ENCODE data around the gene MOCOS.

MOCOS gene

GRCh38 chr18:36271153-36271552 is 83.9 kb downstream of the MOCOS start:
- DNase-seq, result no peak

GRCh38 chr18:36273347-36273746 is 86.0 kb downstream of the MOCOS start:
- DNase-seq, result no peak

GRCh38 chr18:36274083-36274715 is 86.9 kb downstream of the MOCOS start:
- no peak for DNase-seq

- DNase-seq, result no peak
These were observed 88.3 kb downstream of the MOCOS start for GRCh38 chr18:36275561-36275960.

GRCh38 chr18:36279001-36279400 is 91.7 kb downstream of the MOCOS start:
- no peak for DNase-seq

GRCh38 chr18:36281936-36282335 is 94.6 kb downstream of the MOCOS start:
- no peak for DNase-seq

GRCh38 chr18:36283448-36283847 is 96.2 kb downstream of the MOCOS start:
- no peak for DNase-seq

GRCh38 chr18:36284268-36284667 is 97.0 kb downstream of the MOCOS start:
- DNase-seq, result no peak

GRCh38 chr18:36284671-36285295 is 97.5 kb downstream of the MOCOS start:
- DNase-seq, result peak in 20 of 56 donors; percentile 1 to 69 (median 18)

GRCh38 chr18:36287653-36288052 is 100.4 kb downstream of the MOCOS start:
- no peak for DNase-seq

- no peak for DNase-seq
These were observed 101.4 kb downstream of the MOCOS start for GRCh38 chr18:36288689-36289088.

- DNase-seq, result no peak
These were observed 106.7 kb downstream of the MOCOS start for GRCh38 chr18:36294031-36294430.

GRCh38 chr18:36295214-36295613 is 107.9 kb downstream of the MOCOS start:
- DNase-seq, result no peak

GRCh38 chr18:36295880-36296301 is 108.6 kb downstream of the MOCOS start:
- DNase-seq, result peak in 1 of 56 donors; percentile 4

- peak in 54 of 56 donors; percentile 20 to 84 (median 62) for DNase-seq
These were observed 109.5 kb downstream of the MOCOS start for GRCh38 chr18:36296650-36297416.

GRCh38 chr18:36297417-36298125 is 110.3 kb downstream of the MOCOS start, which contains the start of gene FHOD3:
FHOD3 (plus strand) TSS chr18:36297713; CDS start chr18:36297836, 123 bp downstream.
- DNase-seq, result peak in 47 of 56 donors; percentile 4 to 72 (median 41)

- DNase-seq, result peak in 10 of 56 donors; percentile 6 to 52 (median 24)
These were observed 110.9 kb downstream of the MOCOS start for GRCh38 chr18:36298126-36298741.

GRCh38 chr18:36299015-36299414 is 111.7 kb downstream of the MOCOS start:
- no peak for DNase-seq

- no peak for DNase-seq
These were observed 112.9 kb downstream of the MOCOS start for GRCh38 chr18:36300211-36300610.

GRCh38 chr18:36301884-36302283 is 114.6 kb downstream of the MOCOS start:
- DNase-seq, result no peak

GRCh38 chr18:36302676-36303075 is 115.4 kb downstream of the MOCOS start:
- no peak for DNase-seq
